ENCODE measurements around the gene CFAP54.

DNA sequence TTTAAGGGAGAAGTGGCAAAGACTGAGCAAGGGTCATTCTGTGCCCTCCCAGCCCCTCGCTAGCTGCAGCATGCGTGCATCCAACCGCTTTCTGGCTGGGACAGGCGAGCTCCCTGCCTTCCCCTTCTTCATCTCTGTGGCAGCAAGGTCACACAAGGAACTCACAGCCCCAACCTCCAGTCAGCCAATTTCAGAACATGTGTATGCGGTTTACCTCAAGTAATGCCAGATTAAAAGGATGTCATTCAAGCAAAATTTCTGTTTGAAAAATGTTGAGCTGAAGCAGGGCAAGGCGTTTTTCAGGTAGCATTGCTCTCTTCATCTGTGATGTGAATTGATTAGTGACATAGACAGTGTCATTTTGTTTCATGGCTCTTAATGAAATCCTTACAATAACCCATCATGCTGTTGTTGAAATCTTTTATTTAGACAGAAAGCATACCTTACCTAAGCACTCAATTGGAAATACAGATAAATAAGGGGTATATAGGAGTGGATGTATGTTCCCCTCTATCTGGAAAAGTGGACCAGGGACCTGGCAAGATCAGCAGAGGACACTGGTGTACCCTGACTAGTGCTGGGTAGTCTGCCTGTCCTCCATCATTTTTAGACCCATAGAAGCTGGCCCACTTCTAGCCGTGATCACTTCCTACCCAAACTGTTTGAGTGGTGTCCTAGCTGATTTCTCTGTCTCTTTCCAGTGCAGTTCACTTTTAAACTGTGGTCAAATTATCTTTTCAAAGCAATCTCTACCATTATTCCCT, 334.9 kb downstream of the CFAP54 start:
- TF ChIP-seq, protein P1, sequence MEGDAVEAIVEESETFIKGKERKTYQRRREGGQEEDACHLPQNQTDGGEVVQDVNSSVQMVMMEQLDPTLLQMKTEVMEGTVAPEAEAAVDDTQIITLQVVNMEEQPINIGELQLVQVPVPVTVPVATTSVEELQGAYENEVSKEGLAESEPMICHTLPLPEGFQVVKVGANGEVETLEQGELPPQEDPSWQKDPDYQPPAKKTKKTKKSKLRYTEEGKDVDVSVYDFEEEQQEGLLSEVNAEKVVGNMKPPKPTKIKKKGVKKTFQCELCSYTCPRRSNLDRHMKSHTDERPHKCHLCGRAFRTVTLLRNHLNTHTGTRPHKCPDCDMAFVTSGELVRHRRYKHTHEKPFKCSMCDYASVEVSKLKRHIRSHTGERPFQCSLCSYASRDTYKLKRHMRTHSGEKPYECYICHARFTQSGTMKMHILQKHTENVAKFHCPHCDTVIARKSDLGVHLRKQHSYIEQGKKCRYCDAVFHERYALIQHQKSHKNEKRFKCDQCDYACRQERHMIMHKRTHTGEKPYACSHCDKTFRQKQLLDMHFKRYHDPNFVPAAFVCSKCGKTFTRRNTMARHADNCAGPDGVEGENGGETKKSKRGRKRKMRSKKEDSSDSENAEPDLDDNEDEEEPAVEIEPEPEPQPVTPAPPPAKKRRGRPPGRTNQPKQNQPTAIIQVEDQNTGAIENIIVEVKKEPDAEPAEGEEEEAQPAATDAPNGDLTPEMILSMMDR (IDR thresholded peaks at IDR 0.05) = no peak
- TF ChIP-seq NR1H2 (CRISPR knock-in tag; IDR thresholded peaks at IDR 0.05) = no peak
- no peak for TF ChIP-seq NFYB (CRISPR knock-in tag; conservative IDR thresholded peaks at IDR 0.05; ENCODE audit: low read depth)
- TF ChIP-seq, protein P2, sequence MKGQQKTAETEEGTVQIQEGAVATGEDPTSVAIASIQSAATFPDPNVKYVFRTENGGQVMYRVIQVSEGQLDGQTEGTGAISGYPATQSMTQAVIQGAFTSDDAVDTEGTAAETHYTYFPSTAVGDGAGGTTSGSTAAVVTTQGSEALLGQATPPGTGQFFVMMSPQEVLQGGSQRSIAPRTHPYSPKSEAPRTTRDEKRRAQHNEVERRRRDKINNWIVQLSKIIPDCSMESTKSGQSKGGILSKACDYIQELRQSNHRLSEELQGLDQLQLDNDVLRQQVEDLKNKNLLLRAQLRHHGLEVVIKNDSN (CRISPR knock-in tag; IDR thresholded peaks at IDR 0.05) = no peak
